ENCODE data around the gene RGS6.

GRCh38 chr14:72614891-72615415 is 682.7 kb downstream of the RGS6 start:
- TF ChIP-seq SMC3 (IDR thresholded peaks at IDR 0.05; ENCODE audit: low read depth, low read length), result no peak
- no peak for TF ChIP-seq CTCF (conservative IDR thresholded peaks at IDR 0.05; ENCODE audit: low read depth, low read length)
- TF ChIP-seq POLR2A (IDR thresholded peaks at IDR 0.05; ENCODE audit: low read depth, low read length), result no peak
- TF ChIP-seq, protein P1, sequence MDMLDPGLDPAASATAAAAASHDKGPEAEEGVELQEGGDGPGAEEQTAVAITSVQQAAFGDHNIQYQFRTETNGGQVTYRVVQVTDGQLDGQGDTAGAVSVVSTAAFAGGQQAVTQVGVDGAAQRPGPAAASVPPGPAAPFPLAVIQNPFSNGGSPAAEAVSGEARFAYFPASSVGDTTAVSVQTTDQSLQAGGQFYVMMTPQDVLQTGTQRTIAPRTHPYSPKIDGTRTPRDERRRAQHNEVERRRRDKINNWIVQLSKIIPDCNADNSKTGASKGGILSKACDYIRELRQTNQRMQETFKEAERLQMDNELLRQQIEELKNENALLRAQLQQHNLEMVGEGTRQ (IDR thresholded peaks at IDR 0.05; ENCODE audit: low read depth, low read length), result no peak
- TF ChIP-seq MAFK (IDR thresholded peaks at IDR 0.05; ENCODE audit: low read depth, low read length), result no peak
- no peak for TF ChIP-seq CHD1 (IDR thresholded peaks at IDR 0.05; ENCODE audit: low read depth, low read length)
- no peak for TF ChIP-seq MAZ (IDR thresholded peaks at IDR 0.05; ENCODE audit: borderline replicate concordance, low read depth, low read length)
